ENCODE results near the gene ADAP1.
"Not testable (repeated sequence)": the region's sequence is repeated elsewhere in the genome, so short reads cannot be mapped to it uniquely, and the experiment has no call there.

ADAP1 gene

GRCh38 chr7:945556-946255, 8.8 kb downstream of the ADAP1 start:
- H3K9me3 ChIP-seq (ENCODE audit: control insufficient read depth, low read length), result no peaks in the 10 kb centered on the region
- H3K36me3 ChIP-seq (ENCODE audit: control insufficient read depth, insufficient read depth, low read length), result no peaks in the 10 kb centered on the region
- no peaks in the 10 kb centered on the region for H3K27me3 ChIP-seq (ENCODE audit: control insufficient read depth, insufficient read depth, low read length)
- H3K9ac ChIP-seq (ENCODE audit: low read length), result peak overlapping the region; percentile 81
- H3K4me1 ChIP-seq (ENCODE audit: control insufficient read depth, insufficient read depth, low read length), result peaks cover 51% of the 10 kb centered on the region
- H3K4me3 ChIP-seq (ENCODE audit: low read length), result no peak overlapping the region

- Histone ChIP-seq H3K9me3 (ENCODE audit: control insufficient read depth, low read length) (no peaks in the 10 kb centered on the region), H3K4me1 (ENCODE audit: control insufficient read depth, insufficient read depth, low read length) (peaks cover 51% of the 10 kb centered on the region), H3K27me3 (ENCODE audit: control insufficient read depth, insufficient read depth, low read length) (no peaks in the 10 kb centered on the region), H3K9ac (ENCODE audit: low read length) (peak overlapping the region; percentile 81), H3K4me3 (ENCODE audit: low read length) (peak overlapping the region; percentile 36), H3K36me3 (ENCODE audit: control insufficient read depth, insufficient read depth, low read length) (no peaks in the 10 kb centered on the region)
These were observed 9.3 kb downstream of the ADAP1 start for GRCh38 chr7:945147-945555.

GRCh38 chr7:944744-945143, 9.7 kb downstream of the ADAP1 start:
- H3K27me3 ChIP-seq (ENCODE audit: control insufficient read depth, insufficient read depth, low read length), result no peaks in the 10 kb centered on the region
- H3K4me3 ChIP-seq (ENCODE audit: low read length), result peak overlapping the region; percentile 36
- no peaks in the 10 kb centered on the region for H3K9me3 ChIP-seq (ENCODE audit: control insufficient read depth, low read length)
- H3K36me3 ChIP-seq (ENCODE audit: control insufficient read depth, insufficient read depth, low read length), result no peaks in the 10 kb centered on the region
- peaks cover 47% of the 10 kb centered on the region for H3K4me1 ChIP-seq (ENCODE audit: control insufficient read depth, insufficient read depth, low read length)
- peak overlapping the region; percentile 81 for H3K9ac ChIP-seq (ENCODE audit: low read length)

- H3K4me1 ChIP-seq (ENCODE audit: control insufficient read depth, insufficient read depth, low read length), result peaks cover 38% of the 10 kb centered on the region
- not testable (repeated sequence) for H3K36me3 ChIP-seq (ENCODE audit: control insufficient read depth, insufficient read depth, low read length); H3K4me3 ChIP-seq (ENCODE audit: low read length); H3K9me3 ChIP-seq (ENCODE audit: control insufficient read depth, low read length); H3K27me3 ChIP-seq (ENCODE audit: control insufficient read depth, insufficient read depth, low read length); H3K9ac ChIP-seq (ENCODE audit: low read length)
These were observed 10.7 kb downstream of the ADAP1 start for GRCh38 chr7:943793-944192.

- Histone ChIP-seq H3K4me3 (ENCODE audit: low read length) (peak overlapping the region; percentile 8), H3K4me1 (ENCODE audit: control insufficient read depth, insufficient read depth, low read length) (peaks cover 12% of the 10 kb centered on the region), H3K27me3 (ENCODE audit: control insufficient read depth, insufficient read depth, low read length) (no peaks in the 10 kb centered on the region), H3K9me3 (ENCODE audit: control insufficient read depth, low read length) (no peaks in the 10 kb centered on the region), H3K36me3 (ENCODE audit: control insufficient read depth, insufficient read depth, low read length) (no peaks in the 10 kb centered on the region), H3K9ac (ENCODE audit: low read length) (no peak overlapping the region)
These were observed 13.7 kb downstream of the ADAP1 start for GRCh38 chr7:940599-941408.

- H3K4me1 ChIP-seq (ENCODE audit: control insufficient read depth, insufficient read depth, low read length), result peaks cover 4% of the 10 kb centered on the region
- H3K36me3 ChIP-seq (ENCODE audit: control insufficient read depth, insufficient read depth, low read length), result no peaks in the 10 kb centered on the region
- no peak overlapping the region for H3K9ac ChIP-seq (ENCODE audit: low read length)
- no peaks in the 10 kb centered on the region for H3K9me3 ChIP-seq (ENCODE audit: control insufficient read depth, low read length)
- H3K27me3 ChIP-seq (ENCODE audit: control insufficient read depth, insufficient read depth, low read length), result no peaks in the 10 kb centered on the region
- no peak overlapping the region for H3K4me3 ChIP-seq (ENCODE audit: low read length)
These were observed 14.6 kb downstream of the ADAP1 start for GRCh38 chr7:939843-940242.

GRCh38 chr7:938546-939185, 15.8 kb downstream of the ADAP1 start:
- H3K4me1 ChIP-seq (ENCODE audit: control insufficient read depth, insufficient read depth, low read length), result no peaks in the 10 kb centered on the region
- no peaks in the 10 kb centered on the region for H3K9me3 ChIP-seq (ENCODE audit: control insufficient read depth, low read length)
- no peak overlapping the region for H3K4me3 ChIP-seq (ENCODE audit: low read length)
- no peaks in the 10 kb centered on the region for H3K36me3 ChIP-seq (ENCODE audit: control insufficient read depth, insufficient read depth, low read length)
- H3K9ac ChIP-seq (ENCODE audit: low read length), result no peak overlapping the region
- no peaks in the 10 kb centered on the region for H3K27me3 ChIP-seq (ENCODE audit: control insufficient read depth, insufficient read depth, low read length)

- no peaks in the 10 kb centered on the region for H3K9me3 ChIP-seq (ENCODE audit: control insufficient read depth, low read length)
- H3K4me1 ChIP-seq (ENCODE audit: control insufficient read depth, insufficient read depth, low read length), result no peaks in the 10 kb centered on the region
- no peak overlapping the region for H3K9ac ChIP-seq (ENCODE audit: low read length)
- H3K27me3 ChIP-seq (ENCODE audit: control insufficient read depth, insufficient read depth, low read length), result no peaks in the 10 kb centered on the region
- no peaks in the 10 kb centered on the region for H3K36me3 ChIP-seq (ENCODE audit: control insufficient read depth, insufficient read depth, low read length)
- no peak overlapping the region for H3K4me3 ChIP-seq (ENCODE audit: low read length)
These were observed 16.5 kb downstream of the ADAP1 start for GRCh38 chr7:937856-938484.

GRCh38 chr7:936386-937054, 18.0 kb downstream of the ADAP1 start:
- Histone ChIP-seq H3K4me1 (ENCODE audit: control insufficient read depth, insufficient read depth, low read length) (no peaks in the 10 kb centered on the region), H3K36me3 (ENCODE audit: control insufficient read depth, insufficient read depth, low read length) (no peaks in the 10 kb centered on the region), H3K27me3 (ENCODE audit: control insufficient read depth, insufficient read depth, low read length) (no peaks in the 10 kb centered on the region), H3K4me3 (ENCODE audit: low read length) (no peak overlapping the region), H3K9me3 (ENCODE audit: control insufficient read depth, low read length) (no peaks in the 10 kb centered on the region), H3K9ac (ENCODE audit: low read length) (no peak overlapping the region)

- Histone ChIP-seq H3K9ac (ENCODE audit: low read length) (no peak overlapping the region), H3K9me3 (ENCODE audit: control insufficient read depth, low read length) (no peaks in the 10 kb centered on the region), H3K4me3 (ENCODE audit: low read length) (no peak overlapping the region), H3K36me3 (ENCODE audit: control insufficient read depth, insufficient read depth, low read length) (no peaks in the 10 kb centered on the region), H3K27me3 (ENCODE audit: control insufficient read depth, insufficient read depth, low read length) (no peaks in the 10 kb centered on the region), H3K4me1 (ENCODE audit: control insufficient read depth, insufficient read depth, low read length) (no peaks in the 10 kb centered on the region)
These were observed 18.6 kb downstream of the ADAP1 start for GRCh38 chr7:935874-936385.

- no peaks in the 10 kb centered on the region for H3K9me3 ChIP-seq (ENCODE audit: control insufficient read depth, low read length)
- no peaks in the 10 kb centered on the region for H3K4me1 ChIP-seq (ENCODE audit: control insufficient read depth, insufficient read depth, low read length)
- H3K36me3 ChIP-seq (ENCODE audit: control insufficient read depth, insufficient read depth, low read length), result no peaks in the 10 kb centered on the region
- H3K9ac ChIP-seq (ENCODE audit: low read length), result no peak overlapping the region
- no peaks in the 10 kb centered on the region for H3K27me3 ChIP-seq (ENCODE audit: control insufficient read depth, insufficient read depth, low read length)
- H3K4me3 ChIP-seq (ENCODE audit: low read length), result no peak overlapping the region
These were observed 19.2 kb downstream of the ADAP1 start for GRCh38 chr7:935164-935873.
